HEK293T (cell line): ENCODE results near the gene DSTYK.

Experiments used
- ARNT ChIP-seq: fragments of 450-650 bp; IDR thresholded peaks from 2 replicates; pipeline ENCODE4 v1.6.1; 2017; ENCODE audit warnings: mild to moderate bottlenecking
- BHLHE40 ChIP-seq: fragments of 450-650 bp; IDR thresholded peaks from 2 replicates; pipeline ENCODE4 v1.6.1; 2016; ENCODE audit warnings: mild to moderate bottlenecking, moderate library complexity, borderline replicate concordance
- ELF4 ChIP-seq: fragments of 450-650 bp; IDR thresholded peaks from 2 replicates; pipeline ENCODE4 v1.6.1; 2017; ENCODE audit warnings: antibody characterized with exemption
- FOXA1 ChIP-seq: fragments of 450-650 bp; IDR thresholded peaks from 2 replicates; pipeline ENCODE4 v1.6.1; 2016; ENCODE audit warnings: mild to moderate bottlenecking
- FOXK2 ChIP-seq: fragments of 450-650 bp; IDR thresholded peaks from 2 replicates; pipeline ENCODE4 v1.6.1; 2016; ENCODE audit warnings: mild to moderate bottlenecking
- FOXM1 ChIP-seq: fragments of 450-650 bp; IDR thresholded peaks from 2 replicates; pipeline ENCODE4 v1.6.1; 2017; ENCODE audit warnings: mild to moderate bottlenecking, borderline replicate concordance
- HDGF ChIP-seq: fragments of 450-650 bp; IDR thresholded peaks from 2 replicates; pipeline ENCODE4 v1.6.1; 2017; ENCODE audit warnings: antibody characterized with exemption, borderline replicate concordance
- NFRKB ChIP-seq: fragments of 450-650 bp; IDR thresholded peaks from 2 replicates; pipeline ENCODE4 v1.6.1; 2016; ENCODE audit warnings: mild to moderate bottlenecking, moderate library complexity
- SP1 ChIP-seq: fragments of 450-650 bp; IDR thresholded peaks from 2 replicates; pipeline ENCODE4 v1.6.1; 2017
- SUZ12 ChIP-seq: fragments of 450-650 bp; IDR thresholded peaks from 2 replicates; pipeline ENCODE4 v1.6.1; 2016; ENCODE audit warnings: mild to moderate bottlenecking
- TARDBP ChIP-seq: fragments of 450-650 bp; IDR thresholded peaks from 2 replicates; pipeline ENCODE4 v1.6.1; 2016
- TF ChIP-seq, protein P1 (sequence below): fragments of 450-650 bp; IDR thresholded peaks from 2 replicates; pipeline ENCODE4 v1.6.1; 2016

DNA sequence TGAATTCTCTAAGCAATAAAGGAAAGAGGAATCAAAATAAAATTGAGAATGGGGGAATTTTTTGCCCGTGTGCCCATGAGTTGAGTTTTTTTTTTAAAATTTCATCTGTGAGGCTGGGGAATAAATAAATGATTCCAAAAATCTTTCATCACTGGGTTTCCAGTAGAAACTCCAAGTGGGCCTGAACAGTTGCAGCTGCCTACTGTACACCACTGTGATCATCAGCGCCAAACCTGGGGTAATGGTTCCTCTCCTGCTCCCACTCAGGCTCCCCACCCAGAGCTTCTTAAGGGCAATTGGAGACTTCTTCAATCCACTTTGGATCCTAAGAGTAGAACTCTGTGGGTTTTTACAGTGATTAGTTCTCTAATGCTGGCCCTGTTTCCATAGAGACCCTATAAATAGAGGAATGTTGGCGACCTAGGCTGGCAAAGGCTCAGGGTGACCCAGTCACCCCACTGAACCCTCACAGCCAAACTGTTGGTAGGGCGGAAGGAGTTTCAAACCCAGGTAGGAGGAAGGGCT is 25.5 kb upstream of the DSTYK start:
- TF ChIP-seq ARNT (no peak), FOXA1 (no peak), BHLHE40 (no peak), HDGF (no peak), ELF4 (no peak), SUZ12 (no peak), TARDBP (no peak), SP1 (no peak), FOXK2 (no peak), NFRKB (no peak), FOXM1 (no peak)
- TF ChIP-seq, protein P1, sequence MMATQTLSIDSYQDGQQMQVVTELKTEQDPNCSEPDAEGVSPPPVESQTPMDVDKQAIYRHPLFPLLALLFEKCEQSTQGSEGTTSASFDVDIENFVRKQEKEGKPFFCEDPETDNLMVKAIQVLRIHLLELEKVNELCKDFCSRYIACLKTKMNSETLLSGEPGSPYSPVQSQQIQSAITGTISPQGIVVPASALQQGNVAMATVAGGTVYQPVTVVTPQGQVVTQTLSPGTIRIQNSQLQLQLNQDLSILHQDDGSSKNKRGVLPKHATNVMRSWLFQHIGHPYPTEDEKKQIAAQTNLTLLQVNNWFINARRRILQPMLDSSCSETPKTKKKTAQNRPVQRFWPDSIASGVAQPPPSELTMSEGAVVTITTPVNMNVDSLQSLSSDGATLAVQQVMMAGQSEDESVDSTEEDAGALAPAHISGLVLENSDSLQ = no peak
